ENCODE data around the gene PRR14. TPM values are rescaled to one million over a fixed set of nuclear protein-coding genes. Genes with fewer than 3 reads are reported as not detected.

PRR14 gene
- total RNA-seq, 1 donor from 2014 or later: 22.6 TPM

DNA sequence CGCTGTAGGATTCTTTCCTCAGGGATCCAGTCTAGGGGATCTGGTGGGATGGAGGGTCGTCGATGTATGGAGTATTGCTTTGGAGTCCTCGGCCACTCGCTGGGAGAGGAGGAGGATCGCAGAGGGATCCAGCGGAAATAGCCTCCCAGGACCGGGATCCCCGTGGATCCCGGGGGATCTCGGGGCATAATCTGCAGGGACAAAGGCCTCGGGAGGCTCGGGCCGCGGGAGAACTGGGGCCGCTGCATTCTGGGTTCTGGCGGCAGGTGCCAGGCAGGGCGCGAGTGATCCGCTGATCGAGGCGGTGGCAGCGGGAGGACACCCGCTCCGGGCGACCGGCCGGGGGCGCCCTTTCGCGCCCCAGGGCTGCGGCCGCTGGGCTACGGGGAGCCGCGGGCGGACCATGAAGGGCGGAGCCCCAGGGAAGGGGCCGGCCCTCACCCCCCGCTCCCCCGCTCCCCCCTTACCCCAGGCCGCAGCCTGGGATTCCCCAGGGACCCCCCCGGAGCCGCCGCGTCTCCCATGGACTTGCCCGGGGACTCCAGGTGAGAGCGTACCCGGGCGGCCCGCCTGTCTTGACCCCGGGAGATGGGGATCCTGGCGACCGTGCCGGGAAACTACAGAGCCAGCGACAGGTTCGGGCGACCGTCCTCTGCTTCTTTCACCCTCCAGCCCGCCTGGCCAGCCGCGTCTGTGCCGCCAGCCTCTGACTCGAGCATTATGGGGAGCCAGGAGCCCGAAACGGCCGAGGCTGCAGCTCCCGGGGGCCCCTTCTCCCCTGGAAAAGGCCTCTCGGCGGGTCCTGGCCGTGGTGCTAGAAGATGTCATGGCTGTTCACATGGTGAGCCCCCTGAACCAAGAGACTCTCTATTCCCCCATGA lies 604 bp downstream of the PRR14 start:
- no peak for DNase-seq (ENCODE audit: low read depth)
- no peaks in the 10 kb centered on the region for H3K27me3 ChIP-seq (ENCODE audit: control insufficient read depth, insufficient read depth, low read length)
- peak overlapping the region; percentile 65 for H3K4me3 ChIP-seq (ENCODE audit: low read depth, low read length)
- no peaks in the 10 kb centered on the region for H3K36me3 ChIP-seq (ENCODE audit: control insufficient read depth, insufficient read depth, low read length)
- TF ChIP-seq, protein P1, sequence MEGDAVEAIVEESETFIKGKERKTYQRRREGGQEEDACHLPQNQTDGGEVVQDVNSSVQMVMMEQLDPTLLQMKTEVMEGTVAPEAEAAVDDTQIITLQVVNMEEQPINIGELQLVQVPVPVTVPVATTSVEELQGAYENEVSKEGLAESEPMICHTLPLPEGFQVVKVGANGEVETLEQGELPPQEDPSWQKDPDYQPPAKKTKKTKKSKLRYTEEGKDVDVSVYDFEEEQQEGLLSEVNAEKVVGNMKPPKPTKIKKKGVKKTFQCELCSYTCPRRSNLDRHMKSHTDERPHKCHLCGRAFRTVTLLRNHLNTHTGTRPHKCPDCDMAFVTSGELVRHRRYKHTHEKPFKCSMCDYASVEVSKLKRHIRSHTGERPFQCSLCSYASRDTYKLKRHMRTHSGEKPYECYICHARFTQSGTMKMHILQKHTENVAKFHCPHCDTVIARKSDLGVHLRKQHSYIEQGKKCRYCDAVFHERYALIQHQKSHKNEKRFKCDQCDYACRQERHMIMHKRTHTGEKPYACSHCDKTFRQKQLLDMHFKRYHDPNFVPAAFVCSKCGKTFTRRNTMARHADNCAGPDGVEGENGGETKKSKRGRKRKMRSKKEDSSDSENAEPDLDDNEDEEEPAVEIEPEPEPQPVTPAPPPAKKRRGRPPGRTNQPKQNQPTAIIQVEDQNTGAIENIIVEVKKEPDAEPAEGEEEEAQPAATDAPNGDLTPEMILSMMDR (IDR thresholded peaks at IDR 0.05; ENCODE audit: insufficient read depth, low read length, poor library complexity, severe bottlenecking): peak; percentile 41

DNA sequence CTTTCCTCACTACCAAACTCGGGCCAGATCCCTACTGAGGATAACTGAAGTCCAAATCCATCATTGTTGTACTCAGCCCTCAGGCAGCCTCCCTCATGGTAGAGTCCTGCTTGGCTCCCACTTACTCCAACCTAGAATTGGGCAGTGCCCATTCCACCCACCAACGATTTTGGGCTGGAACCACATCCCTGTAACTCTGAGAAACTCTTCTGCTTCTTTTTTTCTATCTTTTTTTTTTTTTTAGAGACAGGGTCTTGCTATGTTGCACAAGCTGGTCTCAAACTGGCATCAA lies 1.2 kb downstream of the PRR14 start:
- peak overlapping the region; percentile 65 for H3K4me3 ChIP-seq (ENCODE audit: low read depth, low read length)
- H3K27me3 ChIP-seq (ENCODE audit: control insufficient read depth, insufficient read depth, low read length): no peaks in the 10 kb centered on the region
- TF ChIP-seq, protein P1 (IDR thresholded peaks at IDR 0.05; ENCODE audit: insufficient read depth, low read length, poor library complexity, severe bottlenecking): no peak
- DNase-seq (ENCODE audit: low read depth): no peak
- H3K36me3 ChIP-seq (ENCODE audit: control insufficient read depth, insufficient read depth, low read length): no peaks in the 10 kb centered on the region

DNA sequence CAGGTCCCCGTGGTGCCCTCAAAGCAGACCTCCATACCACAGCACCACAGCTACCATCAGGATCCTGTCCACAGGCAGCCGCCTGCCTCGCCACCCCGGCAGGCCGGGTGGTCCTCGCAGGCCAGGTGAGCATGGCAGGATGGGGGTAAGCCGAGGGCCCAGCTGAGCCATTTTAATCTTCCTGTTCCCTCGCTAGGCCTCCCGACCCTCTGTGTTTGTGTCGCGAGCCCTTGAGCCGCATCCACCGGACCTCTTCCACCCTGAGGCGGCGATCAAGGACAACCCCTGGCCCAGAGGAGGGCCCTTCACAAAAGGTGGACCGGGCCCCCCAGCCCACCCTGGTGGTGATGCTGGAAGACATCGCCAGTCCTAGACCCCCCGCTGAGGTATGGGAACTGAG lies 2.0 kb downstream of the PRR14 start:
- DNase-seq (ENCODE audit: low read depth): no peak
- H3K27me3 ChIP-seq (ENCODE audit: control insufficient read depth, insufficient read depth, low read length): no peaks in the 10 kb centered on the region
- TF ChIP-seq, protein P1 (IDR thresholded peaks at IDR 0.05; ENCODE audit: insufficient read depth, low read length, poor library complexity, severe bottlenecking): no peak
- H3K4me3 ChIP-seq (ENCODE audit: low read depth, low read length): no peak overlapping the region
- H3K36me3 ChIP-seq (ENCODE audit: control insufficient read depth, insufficient read depth, low read length): no peaks in the 10 kb centered on the region

DNA sequence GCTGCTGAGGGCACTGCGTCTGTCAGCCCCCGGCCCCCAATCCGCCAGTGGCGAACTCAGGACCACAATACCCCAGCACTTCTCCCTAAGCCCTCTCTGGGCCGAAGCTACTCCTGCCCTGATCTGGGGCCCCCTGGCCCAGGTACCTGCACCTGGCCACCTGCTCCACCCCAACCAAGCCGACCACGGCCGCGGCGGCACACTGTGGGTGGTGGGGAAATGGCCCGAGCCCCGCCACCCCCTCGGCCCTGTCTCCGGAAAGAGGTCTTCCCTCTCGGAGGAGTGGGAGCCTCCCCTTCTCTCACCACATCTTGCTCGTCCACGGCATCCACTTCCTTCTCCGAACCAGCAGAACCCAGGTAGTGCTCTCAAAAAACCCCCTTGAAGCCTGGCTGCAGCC lies 4.1 kb downstream of the PRR14 start:
- DNase-seq (ENCODE audit: low read depth): no peak
- no peak overlapping the region for H3K4me3 ChIP-seq (ENCODE audit: low read depth, low read length)
- no peaks in the 10 kb centered on the region for H3K27me3 ChIP-seq (ENCODE audit: control insufficient read depth, insufficient read depth, low read length)

DNA sequence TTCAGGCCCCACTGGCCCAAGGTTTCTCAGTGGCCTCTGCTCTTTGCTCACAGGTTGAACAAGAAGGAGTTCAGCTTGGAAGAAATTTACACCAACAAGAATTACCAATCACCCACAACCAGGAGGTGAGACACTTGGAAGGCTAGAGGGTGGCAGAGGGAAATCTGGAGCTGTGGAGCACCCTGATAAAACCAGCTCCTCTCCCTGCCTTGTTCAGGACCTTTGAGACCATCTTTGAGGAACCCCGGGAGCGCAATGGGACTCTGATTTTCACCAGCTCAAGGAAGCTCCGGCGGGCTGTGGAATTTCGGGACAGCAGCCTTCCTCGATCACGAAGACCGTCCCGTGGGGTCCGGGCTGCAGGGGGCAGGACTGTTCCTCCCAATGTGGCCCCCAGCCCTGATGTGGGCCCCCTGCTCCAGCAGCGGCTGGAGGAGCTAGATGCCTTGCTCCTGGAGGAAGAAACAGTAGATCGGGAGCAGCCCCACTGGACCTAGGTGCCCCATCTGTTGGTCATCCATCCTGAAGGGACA lies 5.1 kb downstream of the PRR14 start:
- TF ChIP-seq, protein P1 (IDR thresholded peaks at IDR 0.05; ENCODE audit: insufficient read depth, low read length, poor library complexity, severe bottlenecking): no peak
- Histone ChIP-seq H3K27me3 (ENCODE audit: control insufficient read depth, insufficient read depth, low read length) (no peaks in the 10 kb centered on the region), H3K4me3 (ENCODE audit: low read depth, low read length) (no peak overlapping the region), H3K36me3 (ENCODE audit: control insufficient read depth, insufficient read depth, low read length) (no peaks in the 10 kb centered on the region)
- DNase-seq (ENCODE audit: low read depth): no peak

More for the DNA sequence above, 4.1 kb downstream of the PRR14 start:
- H3K36me3 ChIP-seq (ENCODE audit: control insufficient read depth, insufficient read depth, low read length): no peaks in the 10 kb centered on the region
- TF ChIP-seq, protein P1 (IDR thresholded peaks at IDR 0.05; ENCODE audit: insufficient read depth, low read length, poor library complexity, severe bottlenecking): no peak
